MM.1S (cell line): ENCODE data around the gene BAG5.

Experiments
- DNase-seq: peaks from one replicate; pipeline ENCODE4 v3.0.0-alpha.2; 2015
- H2AFZ ChIP-seq: fragments of 300-600 bp; sonication (generic); 2 replicates; pipeline ENCODE4 v1.6.0; 2016; ENCODE audit warnings: antibody characterized with exemption, low read length
- H3F3A ChIP-seq: fragments of 300-600 bp; sonication (generic); 2 replicates; pipeline ENCODE4 v1.6.1; 2016; ENCODE audit warnings: mild to moderate bottlenecking, antibody characterized with exemption, low read length, moderate library complexity, mixed read lengths; ENCODE audit not compliant: insufficient read depth
- H3K27ac ChIP-seq: fragments of 300-600 bp; sonication (generic); 2 replicates; pipeline ENCODE4 v1.5.1; 2016; ENCODE audit warnings: mild to moderate bottlenecking, low read length
- H3K27me3 ChIP-seq: fragments of 300-600 bp; sonication (generic); replicated peaks from 2 replicates; pipeline ENCODE4 v1.6.0; 2016; ENCODE audit warnings: low read length; ENCODE audit not compliant: insufficient read depth
- H3K36me3 ChIP-seq: fragments of 300-600 bp; sonication (generic); replicated peaks from 2 replicates; pipeline ENCODE4 v1.6.1; 2016; ENCODE audit warnings: mild to moderate bottlenecking, low read length, mixed read lengths; ENCODE audit not compliant: insufficient read depth
- H3K4me1 ChIP-seq: fragments of 300-600 bp; sonication (generic); 2 replicates; pipeline ENCODE4 v1.6.1; 2016; ENCODE audit warnings: low read length, mixed read lengths
- H3K4me2 ChIP-seq: fragments of 300-600 bp; sonication (generic); 2 replicates; pipeline ENCODE4 v1.6.0; 2016; ENCODE audit warnings: low read depth, low read length
- H3K4me3 ChIP-seq: fragments of 300-600 bp; sonication (generic); 2 replicates; pipeline ENCODE4 v1.5.1; 2016; ENCODE audit warnings: low read length, mixed read lengths
- H3K79me2 ChIP-seq: fragments of 300-600 bp; sonication (generic); 2 replicates; pipeline ENCODE4 v1.6.1; 2016; ENCODE audit warnings: mixed run types, low read length, mixed read lengths
- H3K9ac ChIP-seq: fragments of 300-600 bp; sonication (generic); 2 replicates; pipeline ENCODE4 v1.6.1; 2016; ENCODE audit warnings: low read length, mixed read lengths
- H3K9me2 ChIP-seq: fragments of 300-600 bp; sonication (generic); replicated peaks from 2 replicates; pipeline ENCODE4 v1.6.1; 2016; ENCODE audit warnings: mild to moderate bottlenecking, low read length, mixed read lengths; ENCODE audit not compliant: insufficient read depth
- H3K9me3 ChIP-seq: fragments of 300-600 bp; sonication (generic); replicated peaks from 2 replicates; pipeline ENCODE4 v1.6.1; 2016; ENCODE audit warnings: mild to moderate bottlenecking, low read length, mixed read lengths; ENCODE audit not compliant: insufficient read depth
- H4K20me1 ChIP-seq: fragments of 300-600 bp; sonication (generic); 2 replicates; pipeline ENCODE4 v1.6.1; 2016; ENCODE audit warnings: mild to moderate bottlenecking, low read length, moderate library complexity, mixed read lengths; ENCODE audit not compliant: insufficient read depth
- CTCF ChIP-seq: fragments of 300-600 bp; sonication (generic); IDR thresholded peaks from 2 replicates; pipeline ENCODE4 v1.5.1; 2016; ENCODE audit warnings: antibody characterized with exemption, low read length, mixed read lengths
- EZH2 ChIP-seq: fragments of 300-600 bp; sonication (generic); optimal IDR thresholded peaks from 2 replicates; pipeline ENCODE3; 2017; ENCODE audit warnings: low read depth, mild to moderate bottlenecking, antibody characterized with exemption, low read length, mixed read lengths
- EZH2phosphoT487 ChIP-seq: fragments of 300-600 bp; sonication (generic); IDR thresholded peaks from 2 replicates; pipeline ENCODE4 v1.6.1; 2018; ENCODE audit warnings: antibody characterized with exemption, low read length

Gene BAG5

GRCh38 chr14:103534576-103535061, 27.8 kb downstream of the BAG5 start:
- Histone ChIP-seq H3K79me2 (peaks cover 19% of the 10 kb centered on the region), H3K4me3 (no peak overlapping the region), H3K4me1 (no peaks in the 10 kb centered on the region), H3K36me3 (no peaks in the 10 kb centered on the region), H3F3A (no peaks in the 10 kb centered on the region), H3K9me2 (no peaks in the 10 kb centered on the region), H3K9me3 (no peaks in the 10 kb centered on the region), H2AFZ (no peak overlapping the region), H3K9ac (no peak overlapping the region), H3K4me2 (no peak overlapping the region), H4K20me1 (no peaks in the 10 kb centered on the region), H3K27me3 (no peaks in the 10 kb centered on the region), H3K27ac (no peak overlapping the region)
- no peak for DNase-seq
- TF ChIP-seq CTCF (no peak), EZH2 (no peak), EZH2phosphoT487 (no peak)

GRCh38 chr14:103533999-103534575, 28.4 kb downstream of the BAG5 start:
- Histone ChIP-seq H3K9ac (no peak overlapping the region), H3K79me2 (peaks cover 24% of the 10 kb centered on the region), H3K27ac (no peak overlapping the region), H3K4me3 (no peak overlapping the region), H4K20me1 (no peaks in the 10 kb centered on the region), H3K9me3 (no peaks in the 10 kb centered on the region), H3K4me2 (no peak overlapping the region), H3F3A (no peaks in the 10 kb centered on the region), H3K9me2 (no peaks in the 10 kb centered on the region), H2AFZ (no peak overlapping the region), H3K36me3 (no peaks in the 10 kb centered on the region), H3K4me1 (no peaks in the 10 kb centered on the region), H3K27me3 (no peaks in the 10 kb centered on the region)
- no peak for DNase-seq
- TF ChIP-seq CTCF (no peak), EZH2 (no peak), EZH2phosphoT487 (no peak)

- Histone ChIP-seq H3K4me3 (no peak overlapping the region), H3K4me2 (no peak overlapping the region), H3K4me1 (no peaks in the 10 kb centered on the region), H3K9me2 (no peaks in the 10 kb centered on the region), H2AFZ (no peak overlapping the region), H3K79me2 (peaks cover 28% of the 10 kb centered on the region), H3K27me3 (no peaks in the 10 kb centered on the region), H3K9me3 (no peaks in the 10 kb centered on the region), H3K27ac (no peak overlapping the region), H3K9ac (no peak overlapping the region), H3F3A (no peaks in the 10 kb centered on the region), H4K20me1 (no peaks in the 10 kb centered on the region), H3K36me3 (no peaks in the 10 kb centered on the region)
- TF ChIP-seq EZH2phosphoT487 (no peak), CTCF (no peak), EZH2 (no peak)
- no peak for DNase-seq
These were observed 29.1 kb downstream of the BAG5 start for GRCh38 chr14:103533137-103533998.
